GM19240 (cell line): Measurements from ENCODE around the gene THADA.
"Not testable (repeated sequence)": the region's sequence is repeated elsewhere in the genome, so short reads cannot be mapped to it uniquely, and the experiment has no call there.

Source experiments
- DNase-seq: peaks from one replicate; pipeline ENCODE4 v3.0.0; 2011; ENCODE audit warnings: low spot score; ENCODE audit not compliant: insufficient read length

The THADA gene

DNA sequence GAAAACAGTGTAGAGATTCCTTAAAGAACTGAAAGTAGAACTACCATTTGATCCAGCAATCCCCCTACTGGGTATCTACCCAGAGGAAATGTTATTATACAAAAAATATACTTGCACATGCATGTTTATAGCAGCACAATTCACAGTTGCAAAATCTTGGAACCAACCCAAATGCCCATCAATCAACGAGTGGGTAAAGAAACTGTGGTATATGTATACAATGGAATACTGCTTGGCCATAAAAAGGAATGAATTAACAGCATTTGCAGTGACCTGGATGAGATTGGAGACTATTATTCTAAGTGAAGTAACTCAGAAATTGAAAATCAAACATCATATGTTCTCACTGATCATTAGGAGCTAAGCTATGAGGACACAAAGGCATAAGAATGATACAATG lies 4.8 kb upstream of the THADA start:
- DNase-seq, result not testable (repeated sequence)

DNA sequence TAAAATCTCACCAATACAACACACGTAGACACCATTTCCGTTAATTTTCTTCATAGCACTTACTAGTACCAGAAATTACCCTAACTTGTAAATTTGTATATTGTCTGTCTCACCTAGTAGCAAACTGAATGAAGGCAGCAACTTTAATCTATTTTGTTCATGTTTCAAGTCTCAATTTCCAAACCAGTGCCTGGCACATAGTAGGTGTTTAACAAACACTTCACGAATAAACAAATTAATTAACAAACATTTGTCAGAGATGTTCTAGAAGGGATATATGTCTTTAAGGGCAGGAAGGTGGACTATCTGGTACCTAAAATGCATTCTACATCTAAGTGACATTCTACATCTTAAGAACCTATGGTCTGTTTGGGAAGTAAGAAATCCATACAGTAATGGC lies 963 bp downstream of the THADA start:
- no peak for DNase-seq

DNA sequence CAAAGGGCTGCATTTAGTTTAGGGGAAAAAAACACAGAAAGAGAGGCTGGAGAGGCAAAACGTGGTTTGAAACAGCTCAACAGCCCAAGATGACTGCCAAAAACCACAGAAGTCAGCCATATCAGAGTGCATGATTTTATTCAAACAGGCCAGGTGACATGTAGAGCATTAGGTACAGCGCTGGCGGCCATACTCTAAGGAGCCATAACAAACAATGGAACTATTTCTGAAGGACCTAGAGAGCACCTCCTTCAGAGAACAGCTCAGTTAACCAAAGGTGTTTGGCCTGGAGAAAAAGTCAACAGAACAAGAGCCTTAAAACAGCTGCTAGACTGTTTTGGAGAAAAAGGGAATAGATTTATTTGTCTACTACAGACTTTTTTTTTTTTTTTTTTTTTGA lies 2.6 kb downstream of the THADA start:
- no peak for DNase-seq

DNA sequence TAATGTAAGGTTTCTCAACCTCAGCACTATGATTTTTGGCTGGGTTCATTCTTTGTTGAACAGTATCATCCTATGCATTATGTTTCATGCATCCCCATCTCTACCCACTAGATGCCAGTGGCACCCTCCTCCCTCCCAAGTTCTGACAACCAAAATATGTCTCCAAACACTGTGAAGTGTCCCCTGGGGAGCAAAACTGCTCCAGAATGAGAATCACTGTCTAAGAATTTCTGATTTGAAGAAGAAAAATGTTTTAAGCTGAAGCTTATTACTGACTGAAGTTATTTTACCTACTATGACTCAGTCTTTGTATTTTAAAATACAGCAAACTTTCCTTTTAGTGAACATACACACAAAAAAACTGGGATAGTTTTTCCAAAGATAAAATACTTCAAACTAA lies 3.4 kb downstream of the THADA start:
- no peak for DNase-seq

DNA sequence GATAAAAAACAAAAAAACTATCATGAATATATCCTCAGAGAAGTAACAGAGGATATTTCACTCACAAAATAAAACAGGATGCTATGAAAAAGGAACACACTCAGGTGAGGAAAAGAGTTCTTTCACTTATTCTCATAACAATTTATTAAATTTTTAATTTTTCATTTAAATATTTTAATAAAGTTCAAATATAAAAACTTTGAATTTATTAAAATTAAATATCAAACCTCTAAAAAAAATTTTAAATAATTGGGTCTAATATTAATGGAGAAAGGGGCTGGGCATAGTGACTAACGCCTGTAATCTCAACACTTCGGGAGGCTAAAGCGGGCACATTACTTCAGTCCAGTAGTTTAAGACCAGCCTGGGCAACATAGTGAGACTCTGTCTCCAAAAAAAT lies 10.1 kb downstream of the THADA start:
- DNase-seq, result no peak

DNA sequence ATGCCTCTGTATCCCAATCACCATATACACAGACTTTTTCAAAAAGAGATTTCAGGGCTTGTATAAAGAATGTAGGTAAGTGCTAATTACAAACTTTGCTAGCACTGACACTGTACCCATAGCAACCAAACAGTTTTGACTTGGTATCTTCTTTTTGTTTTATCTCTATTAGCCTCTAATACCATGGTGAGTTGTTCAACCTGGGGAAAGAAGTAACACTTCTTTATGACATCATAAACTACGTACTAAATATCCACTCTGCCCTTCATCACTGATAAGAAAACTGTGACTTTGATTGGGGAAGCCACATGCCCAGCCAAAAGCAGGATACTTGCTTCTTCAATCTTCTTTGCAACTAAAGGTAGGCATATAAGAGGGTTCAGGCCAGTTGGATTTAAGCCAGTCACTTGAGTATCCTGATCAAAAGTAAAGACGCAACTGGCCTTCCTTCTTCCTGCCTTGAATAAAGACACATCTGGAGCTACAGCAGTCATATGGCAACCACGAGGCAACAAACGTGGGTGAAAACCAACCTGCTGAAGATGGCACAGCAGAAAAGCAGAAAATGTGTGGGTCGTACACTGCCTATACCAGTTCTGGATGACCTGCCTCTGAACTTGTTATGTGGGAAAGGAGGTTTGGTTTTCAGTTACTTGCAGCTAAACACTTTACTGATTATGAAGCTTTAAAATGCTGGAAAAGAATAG lies 16.4 kb downstream of the THADA start:
- DNase-seq, result no peak

DNA sequence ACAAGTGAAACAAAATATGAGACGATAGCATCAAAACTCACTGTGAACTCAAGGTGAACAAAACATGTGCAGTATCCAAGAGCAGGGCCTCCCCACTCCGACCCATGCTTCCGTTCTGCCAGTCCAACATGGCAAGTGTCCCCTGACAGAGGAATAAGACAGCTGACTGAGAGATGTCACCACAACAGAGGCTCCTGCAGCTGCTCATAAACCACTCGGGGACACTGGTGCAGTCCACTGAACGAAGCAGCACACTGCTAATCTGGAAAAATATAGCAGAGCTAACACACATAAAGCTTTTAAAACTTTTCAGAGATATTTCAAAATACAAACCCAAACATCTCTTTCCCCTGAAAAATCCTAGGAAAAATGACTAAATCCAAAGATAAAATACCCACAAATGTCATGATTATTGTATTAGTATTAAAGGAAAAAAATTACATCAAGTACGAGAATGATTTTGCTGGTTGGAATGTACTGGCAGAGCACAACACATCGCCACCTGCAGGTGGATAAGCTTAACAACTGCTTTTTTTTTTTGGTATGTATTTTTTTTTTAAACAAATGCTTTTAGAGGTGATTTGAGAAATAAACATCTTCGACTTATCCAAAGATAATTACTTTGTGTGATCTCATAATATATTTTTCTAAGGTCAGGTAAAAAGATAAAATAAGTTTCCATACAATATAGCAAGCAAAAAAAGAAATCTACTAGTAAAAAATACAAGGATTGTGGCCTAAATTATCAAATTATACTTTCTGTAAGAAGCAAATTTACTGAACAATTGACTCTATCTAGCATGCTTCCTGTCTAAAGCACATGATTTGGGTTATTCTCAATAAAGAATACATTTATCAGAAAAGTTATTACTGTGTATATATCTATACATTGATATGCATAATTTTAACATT lies 18.6 kb downstream of the THADA start:
- no peak for DNase-seq

DNA sequence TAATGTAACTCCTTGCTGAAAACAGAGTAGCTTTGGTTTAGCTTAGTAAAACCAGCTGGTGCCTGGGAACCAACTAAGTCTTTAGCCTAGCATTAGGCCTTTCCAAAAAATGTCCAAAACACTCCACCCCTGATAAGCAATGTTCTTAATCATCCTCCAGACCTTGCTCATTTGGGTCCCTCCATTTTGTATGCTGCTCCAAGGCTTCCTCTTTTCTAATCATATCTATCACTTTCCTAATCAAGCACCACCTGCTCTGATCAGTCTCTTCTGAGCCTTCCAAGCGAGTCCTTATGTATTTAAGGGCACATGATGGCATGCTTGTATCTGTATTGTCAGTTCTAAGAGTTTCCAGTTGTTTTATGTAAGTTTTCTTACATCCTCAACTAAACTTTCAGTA lies 23.6 kb downstream of the THADA start:
- DNase-seq, result no peak

DNA sequence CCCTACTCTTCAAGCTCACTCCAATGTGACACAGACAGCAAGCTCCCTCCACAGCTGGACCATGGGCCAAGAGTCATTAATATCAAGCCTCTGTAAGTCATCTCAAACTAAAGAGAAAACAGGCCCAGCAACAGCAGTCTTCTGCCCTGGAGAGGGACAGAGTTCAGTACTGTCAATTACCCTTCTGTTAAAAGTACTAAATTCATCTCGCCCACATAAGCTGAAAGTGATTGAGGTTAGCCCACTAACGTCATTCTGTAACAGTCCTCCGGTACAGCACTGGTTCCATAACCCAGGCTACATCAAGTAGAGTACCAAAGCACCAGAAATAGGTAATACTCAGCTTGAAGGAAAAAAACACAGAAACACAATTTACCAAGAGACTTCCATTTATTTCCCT lies 25.9 kb downstream of the THADA start:
- DNase-seq, result no peak

DNA sequence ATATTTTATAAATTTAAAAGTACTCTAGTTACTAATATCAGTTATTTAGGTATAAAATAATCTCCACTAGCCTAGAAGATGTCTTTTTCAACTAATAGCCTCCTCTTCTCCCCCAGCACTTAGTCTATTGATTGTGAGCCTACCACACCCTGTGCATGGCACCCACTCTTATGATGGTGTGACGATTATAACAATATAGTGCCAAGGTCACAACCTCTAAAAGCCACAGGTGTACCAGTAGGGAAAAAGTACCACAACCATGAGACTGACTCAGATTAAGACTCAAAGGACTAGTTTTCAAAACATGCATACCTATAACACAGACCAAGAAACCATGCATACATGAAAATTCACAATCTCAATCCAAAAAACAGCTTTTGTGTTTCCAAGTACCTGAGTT lies 27.6 kb downstream of the THADA start:
- no peak for DNase-seq

DNA sequence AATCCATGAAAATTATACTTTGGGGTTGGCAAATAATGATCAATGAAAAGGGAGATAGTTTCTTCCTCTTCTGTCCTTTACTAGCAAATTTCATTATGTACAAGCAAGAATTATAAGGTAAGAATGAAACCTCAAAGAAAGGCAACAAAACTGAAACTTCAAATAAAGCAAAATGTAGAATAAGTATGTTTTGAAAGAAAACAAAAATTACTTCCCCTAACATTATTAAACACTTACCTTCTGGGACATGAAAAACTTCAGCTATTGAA lies 29.4 kb downstream of the THADA start:
- DNase-seq, result no peak

DNA sequence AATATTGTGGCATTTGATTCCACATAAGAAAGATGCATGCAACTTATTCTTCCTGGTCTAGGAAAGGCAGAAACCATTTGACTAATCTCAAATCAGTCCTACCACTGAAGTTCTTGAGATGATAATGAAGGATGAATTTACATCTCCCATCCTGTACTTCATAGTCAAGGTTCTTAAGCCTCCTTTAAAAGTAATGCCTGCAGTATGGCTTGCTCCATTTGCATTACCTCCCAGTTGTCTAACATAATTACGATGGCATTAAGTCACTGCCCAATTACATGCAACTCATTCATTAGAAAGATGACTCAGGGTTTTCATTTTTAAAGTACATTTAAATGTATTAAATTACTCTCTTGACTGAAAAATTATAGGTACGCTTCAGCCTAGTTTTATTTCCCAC lies 32.2 kb downstream of the THADA start:
- no peak for DNase-seq

DNA sequence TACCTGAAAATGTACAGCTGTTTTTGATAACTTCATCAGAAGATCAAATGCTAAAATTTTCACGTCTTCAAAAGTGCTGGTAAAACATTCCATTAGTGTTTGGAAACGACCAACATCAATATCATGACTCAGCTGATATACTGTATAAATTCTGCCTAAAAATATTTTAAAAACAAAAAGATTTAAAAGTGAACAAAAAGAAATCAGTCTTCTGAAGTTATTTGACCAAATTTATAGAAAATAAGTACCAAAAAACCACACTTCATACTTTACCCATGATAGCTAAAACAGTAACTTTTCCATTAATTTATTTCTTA lies 35.6 kb downstream of the THADA start:
- DNase-seq, result no peak

DNA sequence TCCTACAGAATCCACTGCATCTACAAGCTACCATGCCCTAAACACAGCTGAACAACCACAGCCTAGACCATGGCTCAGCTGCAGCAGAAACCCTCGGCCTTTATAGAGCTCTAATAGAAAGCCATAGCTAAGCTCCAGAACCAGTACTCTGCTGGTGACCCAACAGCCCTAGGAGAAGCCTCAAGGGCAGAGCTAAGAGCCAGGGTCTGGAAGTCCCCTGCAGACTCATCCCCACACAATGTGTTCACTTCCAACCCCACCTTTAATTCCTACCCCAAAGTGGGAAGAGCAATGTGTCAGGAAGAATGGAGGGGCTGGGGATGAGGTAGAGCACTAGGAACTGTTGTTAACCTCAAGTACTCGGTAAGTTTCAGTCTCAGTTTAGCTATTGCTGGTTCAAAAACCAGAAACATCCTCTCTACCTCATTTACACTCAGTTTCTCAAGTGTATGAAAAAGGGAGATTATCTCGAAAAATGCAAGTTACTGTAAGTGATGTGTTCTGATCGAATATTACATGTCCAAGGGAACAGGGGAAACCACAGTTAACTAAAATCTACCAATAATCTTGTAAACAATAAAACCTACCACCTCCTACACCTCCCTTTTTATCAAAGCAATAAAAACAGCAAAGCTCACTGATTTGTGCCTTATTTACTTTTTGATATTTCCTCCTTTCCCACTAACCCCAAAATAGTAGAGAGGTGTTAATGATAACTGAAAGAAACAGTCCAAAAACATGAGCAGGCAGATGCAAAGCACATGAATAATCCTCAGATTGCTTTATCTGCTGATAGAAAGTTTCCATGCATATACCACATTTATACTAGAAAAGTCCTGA lies 36.2 kb downstream of the THADA start:
- DNase-seq, result no peak

DNA sequence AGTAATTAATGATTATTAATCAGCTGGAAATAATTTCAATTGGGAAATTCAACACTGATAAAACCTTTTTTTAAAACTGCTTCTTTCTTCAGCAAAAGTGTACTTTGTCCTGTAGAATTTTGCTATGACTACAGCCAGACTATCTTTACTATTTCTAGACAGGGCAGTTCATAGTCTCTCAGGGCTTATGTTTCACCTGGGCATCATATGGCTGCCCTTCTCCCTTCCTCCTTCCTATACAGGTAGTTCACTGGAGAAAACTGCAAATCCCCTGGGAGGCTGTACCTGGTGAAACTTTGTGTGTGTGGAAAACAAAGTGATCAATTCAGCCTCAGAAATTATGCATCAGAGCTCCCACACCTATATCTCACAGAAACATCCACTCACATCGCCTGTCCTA lies 38.6 kb downstream of the THADA start:
- DNase-seq, result no peak

DNA sequence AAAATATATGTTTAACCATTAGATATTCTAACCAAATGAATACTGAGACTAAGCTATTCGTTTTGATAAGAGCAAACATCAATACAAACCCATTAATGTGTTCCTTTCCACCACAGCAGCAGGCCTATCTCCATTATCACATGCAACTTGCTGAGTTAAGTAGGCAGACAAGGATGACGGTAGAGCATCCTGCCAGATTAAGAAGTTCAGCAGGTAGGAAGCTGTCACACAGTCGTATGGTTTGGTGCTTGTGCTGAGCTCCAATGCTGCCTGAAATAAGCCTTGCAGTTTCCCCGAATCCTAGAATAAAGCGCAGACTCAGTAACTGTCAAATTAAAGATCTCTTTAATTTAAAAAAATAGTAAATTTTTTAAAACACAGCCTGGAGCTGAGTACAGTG lies 39.6 kb downstream of the THADA start:
- DNase-seq, result no peak

DNA sequence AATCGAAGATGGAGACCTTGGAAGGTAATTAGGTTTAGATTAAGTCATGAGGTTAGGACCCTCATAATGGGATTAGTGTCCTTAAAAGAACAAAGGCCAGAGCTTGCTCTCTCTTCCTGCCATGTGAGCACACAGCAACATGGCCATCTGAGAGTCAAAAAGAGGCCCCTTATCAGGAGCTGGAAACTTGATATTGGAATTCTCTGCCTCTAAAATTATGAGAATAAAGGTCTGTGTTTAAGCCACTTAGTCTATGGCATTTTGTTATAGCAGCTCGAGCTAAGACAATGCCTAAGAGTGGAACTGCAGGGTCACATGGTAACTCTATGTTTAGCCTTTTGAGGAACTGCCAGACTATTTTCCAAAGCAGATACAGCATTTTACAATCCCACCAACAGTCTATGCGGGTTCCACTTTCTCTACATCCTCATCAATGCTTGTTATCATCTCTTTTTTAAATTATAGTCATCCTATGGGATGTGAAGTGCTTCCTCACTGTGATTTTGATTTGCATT lies 42.4 kb downstream of the THADA start:
- no peak for DNase-seq

DNA sequence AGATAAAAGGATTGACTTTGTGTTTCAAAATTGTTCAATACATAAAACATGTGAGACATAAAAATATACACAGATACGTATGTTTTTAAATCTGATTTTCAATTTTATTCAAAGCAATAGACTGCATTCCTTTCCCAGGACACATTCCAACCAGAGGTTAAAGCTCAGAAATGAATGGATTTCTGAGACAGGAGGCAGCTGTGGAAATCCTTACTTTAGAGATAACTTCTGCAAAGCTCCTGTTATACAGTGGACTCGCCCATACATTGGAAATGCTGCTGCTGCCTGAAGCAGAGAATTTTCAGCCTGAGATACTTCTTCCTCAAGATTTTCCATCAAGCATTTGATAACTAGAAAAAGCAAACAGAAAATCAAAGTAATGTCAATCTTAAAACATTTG lies 43.8 kb downstream of the THADA start:
- no peak for DNase-seq

DNA sequence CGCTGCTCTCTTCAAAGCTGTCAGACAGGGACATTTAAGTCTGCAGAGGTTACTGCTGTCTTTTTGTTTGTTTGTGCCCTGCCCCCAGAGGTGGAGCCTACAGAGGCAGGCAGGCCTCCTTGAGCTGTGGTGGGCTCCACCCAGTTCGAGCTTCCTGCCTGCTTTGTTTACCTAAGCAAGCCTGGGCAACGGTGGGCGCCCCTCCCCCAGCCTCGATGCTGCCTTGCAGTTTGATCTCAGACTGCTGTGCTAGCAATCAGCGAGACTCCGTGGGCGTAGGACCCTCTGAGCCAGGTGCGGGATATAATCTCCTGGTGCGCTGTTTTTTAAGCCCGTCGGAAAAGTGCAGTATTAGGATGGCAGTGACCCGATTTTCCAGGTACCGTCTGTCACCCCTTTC lies 47.5 kb downstream of the THADA start:
- not testable (repeated sequence) for DNase-seq

DNA sequence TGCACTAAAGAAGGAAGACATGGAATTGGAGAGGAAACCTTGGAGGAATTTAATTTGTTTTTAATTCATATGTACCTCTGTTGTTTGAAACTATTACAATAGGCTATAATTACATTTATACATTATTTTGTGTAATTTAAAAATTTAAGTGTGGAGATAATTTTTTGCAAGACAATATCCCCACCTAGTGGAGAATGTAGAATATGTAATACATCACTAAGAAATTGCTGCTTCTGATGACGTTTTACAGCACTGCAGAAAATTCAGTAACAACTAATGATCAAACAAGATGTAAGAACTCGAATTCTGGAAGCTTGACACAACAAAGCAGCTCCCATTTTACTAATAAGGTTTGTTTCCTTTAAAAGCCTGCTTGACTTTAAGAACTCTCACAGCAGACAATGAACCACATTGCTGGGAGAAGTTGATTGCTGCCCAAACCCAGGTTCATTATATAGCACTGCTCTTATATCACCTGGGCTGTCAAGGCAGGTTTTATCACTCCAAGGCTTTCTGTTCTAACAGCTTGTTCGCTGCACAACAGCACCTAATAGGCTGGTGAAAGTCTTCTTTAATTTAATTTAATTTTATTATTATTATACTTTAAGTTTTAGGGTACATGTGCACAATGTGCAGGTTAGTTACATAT lies 53.4 kb downstream of the THADA start:
- DNase-seq, result no peak

DNA sequence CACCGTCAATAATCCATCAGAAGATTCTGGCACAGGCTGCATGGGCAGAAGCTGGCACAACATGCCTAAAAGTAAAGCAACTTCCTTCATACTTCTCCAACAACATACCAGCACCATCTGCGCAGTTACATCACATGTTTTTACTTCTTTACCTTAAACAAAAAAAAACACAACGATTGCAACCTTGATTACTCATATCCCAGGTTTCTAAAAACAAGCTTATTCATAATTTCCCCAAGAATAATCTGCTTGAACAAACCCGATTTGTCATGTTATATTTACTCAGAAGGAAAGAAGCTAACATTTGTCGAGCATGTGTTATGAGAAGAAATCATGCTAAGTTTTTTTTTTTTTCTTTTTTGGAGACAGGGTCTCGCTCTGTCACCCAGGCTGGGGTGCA lies 54.7 kb downstream of the THADA start:
- no peak for DNase-seq
